ENCODE data around the gene PLOD1. TPM values are rescaled to one million over a fixed set of nuclear protein-coding genes. Genes with fewer than 3 reads are reported as not detected.

The PLOD1 gene
- total and polyA plus RNA-seq, 4 donors, result 28.9 to 95.9 (median 70.1) TPM

GRCh38 chr1:11955221-11955620 lies 20.7 kb downstream of the PLOD1 start:
- Histone ChIP-seq H3K9me3 (ENCODE audit: control insufficient read depth, low read length) (no peaks in the 10 kb centered on the region), H3K36me3 (ENCODE audit: control insufficient read depth in 1 of 2, insufficient read depth in 2 of 2, low read length in 1 of 2) (peaks cover 0 to 2% of the 10 kb centered on the region in 2 donors), H3K27ac (ENCODE audit: low read depth in 1 of 2, low read length in 2 of 2) (no peak overlapping the region), H3K27me3 (ENCODE audit: control insufficient read depth in 1 of 2, insufficient read depth in 2 of 2, low read length in 1 of 2) (no peaks in the 10 kb centered on the region), H3K4me3 (ENCODE audit: low read length in 2 of 2) (no peak overlapping the region), H3K4me1 (ENCODE audit: control insufficient read depth in 1 of 2, insufficient read depth in 2 of 2, low read length in 2 of 2) (no peaks in the 10 kb centered on the region)
- WGBS, 2 donors, result 82 to 90% methylated on average over 6 of the region's 6 CpGs
- ATAC-seq (ENCODE audit: low FRiP score) (no peak), DNase-seq (no peak)
- intact Hi-C loops (cut with DNase I), result no loop called here

GRCh38 chr1:11957398-11957797 lies 22.9 kb downstream of the PLOD1 start:
- ATAC-seq (ENCODE audit: low FRiP score), result no peak
- 88 to 91% methylated on average over 5 of the region's 5 CpGs for WGBS, 2 donors
- no peak for DNase-seq
- Histone ChIP-seq H3K36me3 (ENCODE audit: control insufficient read depth in 1 of 2, insufficient read depth in 2 of 2, low read length in 1 of 2) (no peaks in the 10 kb centered on the region), H3K27me3 (ENCODE audit: control insufficient read depth in 1 of 2, insufficient read depth in 2 of 2, low read length in 1 of 2) (no peaks in the 10 kb centered on the region), H3K27ac (ENCODE audit: low read depth in 1 of 2, low read length in 2 of 2) (no peak overlapping the region), H3K4me1 (ENCODE audit: control insufficient read depth in 1 of 2, insufficient read depth in 2 of 2, low read length in 2 of 2) (no peaks in the 10 kb centered on the region), H3K9me3 (ENCODE audit: control insufficient read depth, low read length) (no peaks in the 10 kb centered on the region), H3K4me3 (ENCODE audit: low read length in 2 of 2) (no peak overlapping the region)
- intact Hi-C loops (cut with DNase I), result no loop called here

GRCh38 chr1:11957897-11958296 lies 23.4 kb downstream of the PLOD1 start:
- H3K9me3 ChIP-seq (ENCODE audit: control insufficient read depth, low read length), result no peaks in the 10 kb centered on the region
- intact Hi-C loops (cut with DNase I), result no loop called here
- H3K4me1 ChIP-seq (ENCODE audit: control insufficient read depth in 1 of 2, insufficient read depth in 2 of 2, low read length in 2 of 2), result no peaks in the 10 kb centered on the region
- ATAC-seq (ENCODE audit: low FRiP score) (no peak), DNase-seq (no peak)
- H3K4me3 ChIP-seq (ENCODE audit: low read length in 2 of 2), result no peak overlapping the region
- H3K27ac ChIP-seq (ENCODE audit: low read depth in 1 of 2, low read length in 2 of 2), result no peak overlapping the region
- WGBS, 2 donors, result 94 to 96% methylated on average over 12 of the region's 12 CpGs
- no peaks in the 10 kb centered on the region for H3K27me3 ChIP-seq (ENCODE audit: control insufficient read depth in 1 of 2, insufficient read depth in 2 of 2, low read length in 1 of 2)
- H3K36me3 ChIP-seq (ENCODE audit: control insufficient read depth in 1 of 2, insufficient read depth in 2 of 2, low read length in 1 of 2), result no peaks in the 10 kb centered on the region

GRCh38 chr1:11960276-11960675 lies 25.8 kb downstream of the PLOD1 start:
- intact Hi-C loops (cut with DNase I), result no loop called here
- H3K36me3 ChIP-seq (ENCODE audit: control insufficient read depth in 1 of 2, insufficient read depth in 2 of 2, low read length in 1 of 2), result peaks cover 0 to 1% of the 10 kb centered on the region in 2 donors
- H3K27ac ChIP-seq (ENCODE audit: low read depth in 1 of 2, low read length in 2 of 2), result no peak overlapping the region

GRCh38 chr1:11960715-11961114 lies 26.2 kb downstream of the PLOD1 start:
- ATAC-seq (ENCODE audit: low FRiP score) (peak; percentile 21), DNase-seq (peak in 1 of 2 donors; percentile 72)
- Histone ChIP-seq H3K4me3 (ENCODE audit: low read length in 2 of 2) (no peak overlapping the region), H3K27me3 (ENCODE audit: control insufficient read depth in 1 of 2, insufficient read depth in 2 of 2, low read length in 1 of 2) (no peaks in the 10 kb centered on the region), H3K9me3 (ENCODE audit: control insufficient read depth, low read length) (no peaks in the 10 kb centered on the region), H3K27ac (ENCODE audit: low read depth in 1 of 2, low read length in 2 of 2) (no peak overlapping the region), H3K4me1 (ENCODE audit: control insufficient read depth in 1 of 2, insufficient read depth in 2 of 2, low read length in 2 of 2) (no peaks in the 10 kb centered on the region), H3K36me3 (ENCODE audit: control insufficient read depth in 1 of 2, insufficient read depth in 2 of 2, low read length in 1 of 2) (peaks cover 0 to 1% of the 10 kb centered on the region in 2 donors)
- 72 to 81% methylated on average over 6 of the region's 6 CpGs for WGBS, 2 donors
- intact Hi-C loops (cut with DNase I), result no loop called here

More at GRCh38 chr1:11960276-11960675, 25.8 kb downstream of the PLOD1 start:
- Histone ChIP-seq H3K9me3 (ENCODE audit: control insufficient read depth, low read length) (no peaks in the 10 kb centered on the region), H3K4me3 (ENCODE audit: low read length in 2 of 2) (no peak overlapping the region), H3K27me3 (ENCODE audit: control insufficient read depth in 1 of 2, insufficient read depth in 2 of 2, low read length in 1 of 2) (no peaks in the 10 kb centered on the region), H3K4me1 (ENCODE audit: control insufficient read depth in 1 of 2, insufficient read depth in 2 of 2, low read length in 2 of 2) (no peaks in the 10 kb centered on the region)
- WGBS, 2 donors, result 93 to 95% methylated on average over 5 of the region's 5 CpGs
- peak; percentile 7 for ATAC-seq (ENCODE audit: low FRiP score)
- DNase-seq, result no peak

GRCh38 chr1:11961230-11961629 lies 26.7 kb downstream of the PLOD1 start:
- H3K27me3 ChIP-seq (ENCODE audit: control insufficient read depth in 1 of 2, insufficient read depth in 2 of 2, low read length in 1 of 2), result no peaks in the 10 kb centered on the region
- no peak overlapping the region for H3K4me3 ChIP-seq (ENCODE audit: low read length in 2 of 2)
- 51 to 61% methylated on average over 4 of the region's 4 CpGs for WGBS, 2 donors
- ATAC-seq (ENCODE audit: low FRiP score), result no peak
- intact Hi-C loops (cut with DNase I), result no loop called here
- H3K27ac ChIP-seq (ENCODE audit: low read depth in 1 of 2, low read length in 2 of 2), result no peak overlapping the region
- no peaks in the 10 kb centered on the region for H3K9me3 ChIP-seq (ENCODE audit: control insufficient read depth, low read length)
- DNase-seq, result no peak
- no peaks in the 10 kb centered on the region for H3K4me1 ChIP-seq (ENCODE audit: control insufficient read depth in 1 of 2, insufficient read depth in 2 of 2, low read length in 2 of 2)
- H3K36me3 ChIP-seq (ENCODE audit: control insufficient read depth in 1 of 2, insufficient read depth in 2 of 2, low read length in 1 of 2), result peaks cover 0 to 1% of the 10 kb centered on the region in 2 donors

- Histone ChIP-seq H3K36me3 (ENCODE audit: control insufficient read depth in 1 of 2, insufficient read depth in 2 of 2, low read length in 1 of 2) (peaks cover 0 to 1% of the 10 kb centered on the region in 2 donors), H3K9me3 (ENCODE audit: control insufficient read depth, low read length) (no peaks in the 10 kb centered on the region), H3K4me1 (ENCODE audit: control insufficient read depth in 1 of 2, insufficient read depth in 2 of 2, low read length in 2 of 2) (no peaks in the 10 kb centered on the region), H3K4me3 (ENCODE audit: low read length in 2 of 2) (no peak overlapping the region), H3K27ac (ENCODE audit: low read depth in 1 of 2, low read length in 2 of 2) (no peak overlapping the region), H3K27me3 (ENCODE audit: control insufficient read depth in 1 of 2, insufficient read depth in 2 of 2, low read length in 1 of 2) (no peaks in the 10 kb centered on the region)
- intact Hi-C loops (cut with DNase I), result no loop called here
- 78 to 82% methylated on average over 3 of the region's 3 CpGs for WGBS, 2 donors
- no peak for DNase-seq
- ATAC-seq (ENCODE audit: low FRiP score), result no peak
Observed at GRCh38 chr1:11963622-11964021, 29.1 kb downstream of the PLOD1 start.

GRCh38 chr1:11964656-11965055 lies 30.1 kb downstream of the PLOD1 start:
- intact Hi-C loops (cut with DNase I), result loop anchor here (5.0 kb wide), 1 partner anchor 127 kb away; no protein-coding TSS in a partner anchor
- Histone ChIP-seq H3K27me3 (ENCODE audit: control insufficient read depth in 1 of 2, insufficient read depth in 2 of 2, low read length in 1 of 2) (no peaks in the 10 kb centered on the region), H3K4me3 (ENCODE audit: low read length in 2 of 2) (no peak overlapping the region), H3K9me3 (ENCODE audit: control insufficient read depth, low read length) (no peaks in the 10 kb centered on the region), H3K36me3 (ENCODE audit: control insufficient read depth in 1 of 2, insufficient read depth in 2 of 2, low read length in 1 of 2) (peaks cover 0 to 1% of the 10 kb centered on the region in 2 donors), H3K27ac (ENCODE audit: low read depth in 1 of 2, low read length in 2 of 2) (no peak overlapping the region), H3K4me1 (ENCODE audit: control insufficient read depth in 1 of 2, insufficient read depth in 2 of 2, low read length in 2 of 2) (no peaks in the 10 kb centered on the region)
- 81% methylated on average over 12 of the region's 12 CpGs for WGBS, 2 donors
- DNase-seq, result no peak
- ATAC-seq (ENCODE audit: low FRiP score), result no peak

- H3K9me3 ChIP-seq (ENCODE audit: control insufficient read depth, low read length), result no peaks in the 10 kb centered on the region
- H3K4me1 ChIP-seq (ENCODE audit: control insufficient read depth in 1 of 2, insufficient read depth in 2 of 2, low read length in 2 of 2), result no peaks in the 10 kb centered on the region
- peaks cover 0 to 3% of the 10 kb centered on the region in 2 donors for H3K36me3 ChIP-seq (ENCODE audit: control insufficient read depth in 1 of 2, insufficient read depth in 2 of 2, low read length in 1 of 2)
- no peak overlapping the region for H3K27ac ChIP-seq (ENCODE audit: low read depth in 1 of 2, low read length in 2 of 2)
- H3K4me3 ChIP-seq (ENCODE audit: low read length in 2 of 2), result no peak overlapping the region
- H3K27me3 ChIP-seq (ENCODE audit: control insufficient read depth in 1 of 2, insufficient read depth in 2 of 2, low read length in 1 of 2), result no peaks in the 10 kb centered on the region
- DNase-seq (no peak), ATAC-seq (ENCODE audit: low FRiP score) (peak; percentile 17)
- intact Hi-C loops (cut with DNase I), result loop anchor here (5.0 kb wide), 1 partner anchor 130 kb away; no protein-coding TSS in a partner anchor
- WGBS, 2 donors, result 54 to 66% methylated on average over 6 of the region's 6 CpGs
Observed at GRCh38 chr1:11967028-11967547, 32.6 kb downstream of the PLOD1 start.

All from aorta (tissue), 5 donors.